T-helper 2 cell (primary cell): ENCODE data around the gene FBXO15.
A peak's percentile ranks its signal among the peaks of the same experiment; 100 is the strongest.

Experiments used
- DNase-seq, 5 experiments: peaks; one replicate each; pipeline versions ENCODE4 v3.0.0 to v3.0.0-alpha.2; 2012 to 2022

FBXO15 gene

DNA sequence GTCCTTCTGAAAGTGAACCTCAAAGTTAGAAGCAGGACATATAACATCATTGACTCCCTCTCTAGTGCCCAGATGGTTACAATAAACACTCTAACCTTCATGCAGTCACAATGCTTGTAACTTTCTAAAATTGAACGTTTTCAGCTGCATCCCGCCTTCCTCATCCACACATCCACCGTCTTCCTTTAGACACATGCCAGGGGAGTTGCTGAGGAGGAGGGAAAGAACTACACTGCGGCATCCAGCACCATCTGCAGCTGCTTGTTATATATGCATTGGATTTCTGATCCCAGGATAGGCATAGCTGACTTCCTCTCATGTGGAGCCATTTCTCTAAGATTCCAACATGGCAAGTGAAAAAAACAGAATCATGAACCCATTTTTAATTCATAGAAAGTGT, 96.8 kb downstream of the FBXO15 start:
- no peak for DNase-seq

DNA sequence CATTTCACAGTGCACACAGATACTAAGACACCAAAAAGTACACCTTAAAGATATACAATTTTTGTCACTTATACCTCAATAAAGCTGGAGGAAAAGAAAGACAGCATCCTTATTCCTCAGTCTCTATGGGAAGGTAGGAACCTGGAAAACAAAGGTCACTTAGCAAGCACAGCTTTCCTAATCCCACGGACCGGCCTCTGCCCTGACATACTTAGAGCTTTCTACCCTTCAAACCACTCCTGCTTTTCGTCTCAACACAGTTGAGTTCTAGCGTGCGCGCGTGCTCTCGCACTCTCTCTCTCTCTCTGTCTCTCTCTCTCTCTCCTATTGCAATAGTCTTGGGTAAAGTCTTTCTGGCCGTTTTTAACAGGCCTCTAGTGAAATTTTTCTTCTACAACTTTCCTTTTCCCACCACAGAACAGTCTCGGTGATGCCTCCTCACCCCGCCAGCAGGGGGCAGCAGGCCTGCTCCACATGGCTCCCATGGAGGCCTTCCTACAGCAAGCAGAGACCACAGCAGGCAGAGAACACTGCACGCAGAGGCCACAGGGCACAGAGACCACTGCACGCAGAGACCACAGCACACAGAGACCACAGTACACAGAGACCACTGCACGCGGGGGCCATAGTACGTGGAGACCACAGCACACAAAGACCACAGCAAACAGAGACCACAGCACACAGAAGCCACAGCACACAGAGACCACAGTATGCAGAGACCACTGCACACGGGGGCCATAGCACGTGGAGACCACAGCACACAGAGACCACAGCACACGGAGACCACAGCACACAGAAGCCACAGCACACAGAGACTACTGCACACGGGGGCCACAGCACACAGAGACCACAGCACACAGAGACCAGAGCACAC, 106.9 kb downstream of the FBXO15 start:
- peak in 4 of 5 experiments; percentile 23 to 59 (median 36) for DNase-seq

DNA sequence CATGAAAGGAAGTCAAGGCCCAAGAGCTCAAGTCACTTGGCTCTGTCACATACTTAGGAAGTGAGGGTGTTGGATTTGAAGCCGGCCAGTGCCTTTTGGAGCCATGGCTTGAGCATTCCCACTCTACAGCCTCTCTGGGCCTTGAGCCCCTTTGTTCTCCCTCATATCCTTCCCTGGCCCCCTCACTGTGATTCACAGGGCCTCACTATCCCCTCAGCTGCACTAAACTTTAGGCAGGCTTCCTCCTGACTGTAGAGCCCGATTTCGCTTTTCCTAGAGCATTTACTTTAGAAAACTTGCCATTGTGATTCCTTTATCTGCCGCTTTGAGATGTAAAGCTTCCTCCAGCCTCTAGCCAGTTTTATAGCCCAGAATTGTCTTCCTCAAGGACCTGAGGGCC, 107.6 kb downstream of the FBXO15 start:
- no peak for DNase-seq

DNA sequence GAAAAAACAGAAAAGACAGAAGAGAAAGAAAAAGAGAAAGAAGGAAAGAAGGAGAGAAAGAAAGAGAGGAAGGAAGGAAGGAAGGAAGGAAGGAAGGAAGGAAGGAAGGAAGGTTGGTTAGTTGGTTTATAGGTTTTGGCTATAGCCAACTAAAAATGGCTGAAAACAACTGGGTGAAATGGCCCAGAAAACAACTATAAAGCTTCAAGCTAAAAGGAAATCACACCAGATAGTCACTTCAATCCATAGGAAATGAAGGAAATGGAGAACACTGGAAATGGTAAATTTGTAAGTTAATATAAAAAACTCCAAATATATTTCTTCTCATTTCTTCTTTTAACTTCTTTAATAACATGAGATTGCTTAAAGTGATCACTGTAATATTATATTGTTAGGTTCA, 118.5 kb downstream of the FBXO15 start:
- DNase-seq: no peak
